Measurements from ENCODE around the gene CYP24A1.
"Not testable (repeated sequence)": the region's sequence is repeated elsewhere in the genome, so short reads cannot be mapped to it uniquely, and the experiment has no call there.

The CYP24A1 gene

DNA sequence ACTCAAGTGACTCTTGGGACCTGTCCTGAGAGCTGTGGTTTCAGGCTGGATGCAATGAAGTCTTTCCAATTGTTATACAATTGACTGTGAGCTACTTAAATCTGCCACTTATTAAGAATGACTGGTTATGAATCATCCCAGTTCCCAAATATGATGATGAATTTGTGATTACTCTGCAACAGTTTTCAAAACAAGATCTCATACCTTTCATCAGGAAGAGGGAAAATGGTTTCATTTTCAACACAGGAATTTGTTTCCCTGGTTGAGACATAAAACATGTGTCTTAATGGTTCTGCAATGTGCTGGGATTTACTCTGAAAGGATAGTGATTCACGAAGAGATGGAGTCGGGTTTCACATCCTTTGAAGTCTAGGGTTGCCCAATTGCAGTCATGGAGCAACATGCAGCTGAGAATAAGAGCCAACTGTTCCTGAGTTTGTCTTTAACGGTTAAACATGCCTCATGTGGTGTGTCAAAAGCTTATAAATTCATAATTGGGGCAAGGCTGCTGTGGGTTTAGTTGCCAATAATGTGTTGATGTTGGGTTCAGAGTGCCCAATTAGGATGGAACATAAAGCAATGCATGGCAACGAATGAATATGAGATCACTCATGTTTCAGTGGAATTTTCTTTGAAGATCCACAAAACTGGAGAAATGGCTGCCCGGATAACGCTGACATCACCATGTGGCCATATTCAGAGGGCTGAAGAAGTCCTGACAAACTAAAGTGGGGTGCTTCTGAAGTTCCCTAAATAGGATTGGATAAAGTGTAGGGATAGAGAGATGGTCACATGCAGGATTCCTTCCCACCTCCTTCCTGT, 41.0 kb downstream of the CYP24A1 start:
- no peak for DNase-seq (ENCODE audit: low spot score)

DNA sequence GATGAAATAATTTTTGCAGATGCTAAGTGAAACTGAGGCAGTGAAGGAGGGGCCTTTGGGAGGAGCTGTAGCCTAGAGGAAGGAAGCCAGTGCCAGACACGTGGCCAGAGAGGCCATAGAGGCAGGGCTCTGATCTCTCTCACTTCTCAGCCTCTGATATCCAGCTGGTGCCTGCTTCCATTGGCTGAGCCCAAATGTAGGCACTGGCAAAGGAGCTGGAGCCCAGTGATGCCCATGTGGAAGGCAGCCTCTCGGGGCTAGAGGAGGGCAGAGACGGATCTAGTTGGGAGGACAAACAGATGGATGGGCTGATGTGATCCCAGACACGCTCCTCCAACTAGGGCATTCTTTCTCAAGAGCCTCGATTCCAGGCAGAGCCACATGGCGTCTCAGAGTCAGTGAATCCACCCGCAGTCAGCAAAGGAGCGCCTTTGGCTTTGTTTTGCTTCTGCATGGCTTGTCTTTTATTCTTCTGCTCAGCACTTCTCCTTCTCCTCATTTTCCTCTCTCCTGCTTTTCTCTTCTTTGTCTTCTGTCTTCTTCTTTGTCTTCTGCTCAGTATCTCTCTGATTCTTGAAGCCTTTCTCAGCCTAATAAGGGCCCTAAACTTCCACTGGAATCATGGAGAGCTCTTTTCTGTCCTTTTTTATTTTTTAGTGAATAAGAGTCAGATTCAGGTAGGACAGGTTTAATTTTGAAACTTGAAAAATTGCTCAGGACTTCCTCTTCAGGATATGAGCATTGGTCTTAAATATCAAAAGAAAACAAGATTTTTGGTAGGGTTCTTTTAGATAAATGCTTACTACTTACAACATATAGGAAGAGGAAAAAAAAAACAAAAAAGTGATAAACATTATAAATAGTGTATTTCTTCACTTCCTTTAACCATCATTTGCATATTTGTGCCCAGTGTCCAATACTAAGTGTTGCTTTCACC, 41.8 kb downstream of the CYP24A1 start:
- no peak for DNase-seq (ENCODE audit: low spot score)

DNA sequence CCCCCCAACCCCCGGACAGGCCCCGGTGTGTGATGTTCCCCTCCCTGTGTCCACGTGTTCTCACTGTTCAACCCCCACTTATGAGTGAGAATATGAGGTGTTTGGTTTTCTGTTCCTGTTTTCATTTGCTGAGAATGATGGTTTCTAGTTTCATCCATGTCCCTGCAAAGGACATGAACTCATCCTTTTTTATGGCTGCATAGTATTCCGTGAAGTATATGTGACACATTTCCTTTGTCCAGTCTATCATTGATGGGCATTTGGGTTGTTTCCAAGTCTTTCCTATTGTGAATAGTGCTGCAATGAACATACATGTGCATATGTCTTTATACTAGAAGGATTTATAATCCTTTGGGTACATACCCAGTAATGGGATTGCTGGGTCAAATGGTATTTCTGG, 42.7 kb downstream of the CYP24A1 start:
- DNase-seq (ENCODE audit: low spot score) = not testable (repeated sequence)

- no peak for DNase-seq (ENCODE audit: low spot score)
Observed at GRCh38 chr20:54129350-54129749, 44.4 kb downstream of the CYP24A1 start.

- DNase-seq (ENCODE audit: low spot score) = no peak
Observed at GRCh38 chr20:54127855-54128574, 45.8 kb downstream of the CYP24A1 start.

DNA sequence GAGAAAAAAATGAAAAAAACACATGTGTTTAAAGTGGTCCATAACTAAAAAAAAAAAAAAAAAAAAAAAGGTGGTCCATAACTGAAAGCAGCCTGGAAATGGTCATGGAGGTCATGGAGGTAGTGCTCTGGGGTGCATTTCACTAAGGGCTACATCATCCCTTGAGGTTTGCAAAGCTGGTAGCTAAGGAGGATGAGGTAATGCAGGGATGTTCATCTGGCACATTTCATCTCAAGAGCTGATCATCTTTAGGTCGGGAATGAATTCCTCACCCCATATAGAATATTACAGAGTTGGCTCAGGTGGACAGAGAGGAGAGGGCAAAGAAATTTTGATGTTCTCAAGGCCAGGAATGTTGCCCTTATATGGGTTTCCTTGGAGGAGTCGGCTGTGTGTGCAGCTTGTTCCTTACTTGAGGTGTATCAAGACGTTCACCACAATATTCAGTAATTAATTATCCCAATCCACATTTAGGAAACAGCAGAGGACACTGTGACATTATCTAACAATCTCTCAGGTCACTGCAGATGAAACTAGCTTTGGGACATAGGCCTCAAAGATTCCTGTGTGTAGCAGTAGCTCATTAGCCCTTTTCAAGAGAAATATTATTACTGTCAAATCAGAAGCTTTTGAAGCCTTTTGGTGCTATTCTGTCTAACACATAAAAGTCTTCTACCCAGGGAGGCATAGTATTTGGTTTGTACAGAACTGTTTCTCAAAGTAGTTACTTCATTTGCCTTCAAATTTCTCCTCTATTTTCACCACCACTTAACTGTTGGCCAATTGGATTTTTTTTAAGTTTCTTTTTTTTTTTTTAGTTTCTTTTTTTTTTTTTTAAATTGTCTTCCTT, 46.8 kb downstream of the CYP24A1 start:
- no peak for DNase-seq (ENCODE audit: low spot score)

DNA sequence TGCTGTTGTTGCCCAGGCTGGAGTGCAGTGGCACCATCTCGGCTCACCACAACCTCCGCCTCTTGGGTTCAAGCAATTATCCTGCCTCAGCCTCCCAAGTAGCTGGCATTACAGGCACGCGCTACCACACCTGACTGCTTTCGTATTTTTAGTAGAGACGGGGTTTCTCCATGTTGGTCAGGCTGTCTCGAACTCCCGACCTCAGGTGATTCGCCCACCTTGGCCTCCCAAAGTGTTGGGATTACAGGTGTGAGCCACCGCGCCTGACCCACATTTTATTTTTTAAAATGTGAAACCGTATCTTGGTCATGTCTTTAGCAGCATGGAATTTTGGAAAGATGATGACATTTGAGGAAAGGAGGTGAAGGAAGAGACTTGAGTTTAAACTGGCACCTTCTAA, 47.5 kb downstream of the CYP24A1 start:
- not testable (repeated sequence) for DNase-seq (ENCODE audit: low spot score)

GRCh38 chr20:54123587-54124180, 50.1 kb downstream of the CYP24A1 start:
- no peak for DNase-seq (ENCODE audit: low spot score)

GRCh38 chr20:54122681-54123586, 50.9 kb downstream of the CYP24A1 start:
- DNase-seq (ENCODE audit: low spot score) = no peak

DNA sequence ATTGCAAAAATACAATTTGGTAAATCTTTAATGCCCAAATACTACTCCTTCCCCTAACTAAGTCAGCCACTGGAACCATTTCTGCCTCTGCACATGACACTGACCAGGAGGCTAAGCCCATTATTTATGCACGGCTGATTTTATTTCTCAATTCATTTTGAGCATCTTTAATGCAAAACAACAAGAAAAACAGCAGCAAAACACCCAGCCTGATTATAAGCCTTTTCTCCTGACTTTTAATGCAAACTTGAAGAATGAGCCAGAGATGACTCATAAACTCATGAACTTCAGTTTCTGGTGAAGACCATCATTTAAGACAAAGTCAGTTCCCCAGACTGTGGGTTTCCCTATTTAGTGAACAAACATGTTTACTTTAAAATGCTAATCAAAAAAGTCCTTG, 51.6 kb downstream of the CYP24A1 start:
- DNase-seq (ENCODE audit: low spot score) = no peak

DNA sequence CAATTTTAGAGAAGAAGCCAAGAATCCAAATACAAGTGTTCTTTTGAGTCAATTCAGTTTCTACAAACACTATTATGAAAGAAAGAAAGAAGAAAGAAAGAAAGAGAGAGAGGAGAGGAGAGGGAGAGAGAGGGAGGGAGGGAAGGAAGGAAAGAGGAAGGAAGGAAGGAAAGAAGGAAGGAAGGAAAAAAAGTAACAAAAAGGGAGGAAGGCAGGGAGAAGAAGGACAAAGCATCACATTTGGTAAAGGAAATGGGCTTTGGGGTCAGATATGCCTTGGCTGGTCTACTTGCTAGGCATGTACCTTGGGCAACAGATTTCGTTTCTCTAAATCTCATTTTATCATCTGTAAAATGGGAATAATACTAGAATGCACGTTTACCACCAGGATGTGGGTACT, 54.0 kb downstream of the CYP24A1 start:
- DNase-seq (ENCODE audit: low spot score) = no peak

- no peak for DNase-seq (ENCODE audit: low spot score)
Observed at GRCh38 chr20:54118220-54119001, 55.4 kb downstream of the CYP24A1 start.

DNA sequence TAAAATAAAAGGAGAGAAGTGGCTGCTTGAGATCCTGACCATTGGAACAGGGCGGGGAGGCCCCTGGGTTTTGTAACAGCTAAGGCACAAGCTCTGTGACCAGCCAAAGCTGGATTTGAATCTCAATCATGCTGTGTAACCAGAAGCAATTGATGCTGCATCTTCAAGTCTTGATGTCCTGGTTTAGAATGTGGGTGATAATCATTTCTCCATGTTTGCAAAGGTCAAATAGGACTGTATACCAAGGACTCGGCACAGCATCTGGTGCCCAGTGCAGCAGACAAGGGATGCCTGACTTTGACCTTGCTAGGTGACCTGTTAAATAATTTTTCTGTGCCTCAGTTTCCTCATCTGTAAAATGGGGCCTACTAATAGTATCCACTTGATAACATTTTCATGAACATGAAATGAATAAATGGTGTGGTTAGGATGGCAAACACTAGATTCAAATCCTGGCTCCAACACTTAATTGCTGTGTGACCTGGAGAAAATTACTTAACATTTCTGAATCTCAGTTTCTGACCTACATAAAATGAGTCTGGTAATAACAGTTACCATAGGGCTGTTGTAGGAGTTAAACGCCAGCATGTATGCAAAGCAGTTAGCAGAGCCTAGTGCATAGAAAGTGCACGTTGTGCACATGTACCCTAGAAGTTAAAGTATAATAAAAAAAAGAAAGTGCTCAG, 57.1 kb downstream of the CYP24A1 start:
- DNase-seq (ENCODE audit: low spot score) = no peak

DNA sequence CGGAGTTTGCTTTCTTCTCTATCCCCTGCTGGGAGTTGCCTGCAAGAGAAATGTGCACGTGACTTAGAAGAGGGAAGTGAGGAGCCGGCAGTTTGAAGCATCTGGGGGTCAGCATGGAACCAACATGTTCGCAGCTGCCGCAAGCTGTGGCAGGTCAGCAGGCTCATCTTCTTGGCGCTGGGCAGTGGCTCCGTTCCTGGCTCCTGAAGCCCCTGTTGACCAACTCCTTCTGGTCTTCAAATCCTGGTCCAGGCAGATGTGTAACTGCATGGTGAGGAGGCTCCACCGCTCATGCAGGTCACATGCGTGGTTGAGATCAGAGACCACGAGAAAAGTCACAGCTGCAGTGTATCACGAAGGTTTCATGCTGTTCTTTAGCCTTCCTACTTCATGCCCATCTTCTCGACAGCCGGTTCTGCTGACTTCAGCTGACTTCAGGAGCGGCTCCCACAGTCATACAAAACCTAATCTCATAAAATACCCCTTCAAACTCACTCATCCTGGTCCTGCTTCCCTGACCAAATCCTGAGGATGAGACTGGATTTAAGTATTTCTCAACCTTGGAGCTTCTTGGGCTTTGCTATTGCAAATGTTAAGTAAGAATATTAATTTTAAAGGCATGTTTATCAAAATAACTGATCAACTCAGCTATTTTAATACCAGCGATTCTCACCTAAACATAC, 58.5 kb downstream of the CYP24A1 start:
- no peak for DNase-seq (ENCODE audit: low spot score)

- no peak for DNase-seq (ENCODE audit: low spot score)
Observed at GRCh38 chr20:54114109-54114508, 59.7 kb downstream of the CYP24A1 start.

DNA sequence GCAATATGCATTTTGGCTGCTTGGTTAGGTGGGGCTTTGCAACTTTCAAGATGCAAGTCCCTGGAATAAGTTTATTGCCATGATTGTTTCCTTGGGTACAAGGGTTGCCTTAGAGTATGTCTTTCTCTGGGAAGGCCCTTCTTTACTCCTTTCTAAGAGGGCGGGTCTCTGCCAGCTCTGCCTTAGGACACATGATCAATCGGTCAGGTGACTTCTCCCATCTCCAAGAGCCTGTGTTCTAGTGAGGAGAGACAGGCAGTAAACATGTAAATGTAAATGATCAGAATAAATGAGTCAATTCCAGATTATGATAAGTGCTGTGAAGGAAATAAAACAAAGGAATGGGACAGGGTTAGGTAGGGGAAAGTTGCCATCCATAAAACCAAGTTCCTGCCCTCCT, 60.2 kb downstream of the CYP24A1 start:
- DNase-seq (ENCODE audit: low spot score) = no peak

- DNase-seq (ENCODE audit: low spot score) = no peak
Observed at GRCh38 chr20:54112221-54112884, 61.4 kb downstream of the CYP24A1 start.
